Measurements from ENCODE around the gene SPINT2.
"Not testable (repeated sequence)": the region's sequence is repeated elsewhere in the genome, so short reads cannot be mapped to it uniquely, and the experiment has no call there.

SPINT2 gene

DNA sequence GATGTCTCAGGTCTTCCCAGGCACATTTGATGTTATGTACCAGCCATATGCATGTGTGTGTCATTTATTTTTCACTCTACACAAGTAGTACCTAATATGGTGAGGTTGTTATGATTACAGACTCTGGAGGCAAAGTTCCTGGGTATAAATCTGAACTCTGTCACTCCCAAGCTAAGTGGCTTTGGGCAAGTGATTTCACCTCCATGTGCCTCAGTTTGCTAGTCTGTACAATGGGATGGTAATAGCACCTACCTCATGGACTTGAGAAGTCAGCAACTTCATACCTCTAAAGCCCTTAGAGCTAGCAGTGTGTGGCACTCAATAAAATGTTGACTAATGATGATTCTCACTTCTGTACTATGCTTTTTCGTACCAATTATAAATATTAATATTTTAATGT is 67.4 kb downstream of the SPINT2 start:
- no peak for DNase-seq (ENCODE audit: low read depth in 1 of 2, low spot score in 1 of 2)
- no peak for TF ChIP-seq JUND (IDR thresholded peaks at IDR 0.05; ENCODE audit: low read depth)
- in situ Hi-C loops (cut with HindIII; ENCODE audit: low pct_unique_long_range_greater_than_20kb, low sequenced_read_pairs) = no loop called here

DNA sequence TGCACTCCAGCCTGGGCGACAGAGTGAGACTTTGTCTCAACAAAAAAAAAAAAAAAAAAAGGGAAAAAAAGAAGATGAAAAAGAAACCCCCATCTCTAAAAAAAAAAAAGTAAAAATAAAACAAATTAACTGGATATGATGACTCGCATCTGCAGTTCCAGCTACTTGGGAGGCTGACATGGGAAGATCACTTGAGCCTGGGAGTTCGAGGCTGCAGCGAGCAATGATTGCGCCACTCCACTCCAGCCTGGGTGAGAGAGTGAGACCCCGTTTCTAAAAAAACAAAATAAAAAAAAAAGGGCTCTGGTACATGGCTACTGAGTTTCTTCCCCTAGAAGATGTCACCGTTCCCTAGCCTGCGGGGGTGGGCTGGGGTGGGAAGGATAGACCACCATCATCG is 68.9 kb downstream of the SPINT2 start:
- no peak for TF ChIP-seq JUND (IDR thresholded peaks at IDR 0.05; ENCODE audit: low read depth)
- DNase-seq (ENCODE audit: low read depth in 1 of 2, low spot score in 1 of 2) = no peak
- in situ Hi-C loops (cut with HindIII; ENCODE audit: low pct_unique_long_range_greater_than_20kb, low sequenced_read_pairs) = no loop called here

DNA sequence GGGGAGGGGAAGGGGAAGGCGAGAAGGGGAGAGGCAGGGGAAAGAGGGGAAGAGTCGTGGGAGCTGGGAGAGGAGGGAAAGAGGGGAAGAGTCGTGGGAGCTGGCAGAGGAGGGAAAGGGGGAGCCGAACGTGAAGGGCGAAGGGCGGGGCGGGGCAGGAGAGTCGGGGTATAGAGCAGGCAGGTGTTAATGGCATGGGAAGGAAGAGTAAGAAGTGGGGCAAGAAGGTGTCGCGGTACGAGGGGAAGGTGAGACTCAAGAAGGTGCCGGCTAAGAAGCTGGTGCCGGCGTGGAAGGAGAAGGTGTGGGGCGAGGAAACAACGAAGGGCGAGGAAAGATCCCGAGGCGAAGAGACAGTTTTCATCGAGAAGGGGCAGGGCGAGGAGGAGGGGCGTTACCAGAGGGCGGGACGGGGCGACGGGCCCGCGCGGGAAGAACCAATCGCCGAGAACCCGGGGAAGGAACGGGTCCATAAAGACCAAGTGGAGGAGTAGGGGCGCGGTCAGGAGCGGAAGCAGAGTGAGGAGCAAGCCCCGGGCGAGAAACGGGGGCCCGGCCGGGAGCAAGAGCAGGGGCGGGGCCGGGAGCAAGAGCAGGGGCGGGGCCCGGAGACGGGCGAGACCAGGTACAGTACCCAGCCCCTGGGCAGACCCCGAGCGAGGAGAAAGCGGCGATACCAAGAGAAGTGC is 71.7 kb downstream of the SPINT2 start:
- in situ Hi-C loops (cut with HindIII; ENCODE audit: low pct_unique_long_range_greater_than_20kb, low sequenced_read_pairs) = no loop called here
- TF ChIP-seq JUND (IDR thresholded peaks at IDR 0.05; ENCODE audit: low read depth) = no peak
- peak; percentile 75 to 97 for DNase-seq (ENCODE audit: low read depth in 1 of 2, low spot score in 1 of 2)

DNA sequence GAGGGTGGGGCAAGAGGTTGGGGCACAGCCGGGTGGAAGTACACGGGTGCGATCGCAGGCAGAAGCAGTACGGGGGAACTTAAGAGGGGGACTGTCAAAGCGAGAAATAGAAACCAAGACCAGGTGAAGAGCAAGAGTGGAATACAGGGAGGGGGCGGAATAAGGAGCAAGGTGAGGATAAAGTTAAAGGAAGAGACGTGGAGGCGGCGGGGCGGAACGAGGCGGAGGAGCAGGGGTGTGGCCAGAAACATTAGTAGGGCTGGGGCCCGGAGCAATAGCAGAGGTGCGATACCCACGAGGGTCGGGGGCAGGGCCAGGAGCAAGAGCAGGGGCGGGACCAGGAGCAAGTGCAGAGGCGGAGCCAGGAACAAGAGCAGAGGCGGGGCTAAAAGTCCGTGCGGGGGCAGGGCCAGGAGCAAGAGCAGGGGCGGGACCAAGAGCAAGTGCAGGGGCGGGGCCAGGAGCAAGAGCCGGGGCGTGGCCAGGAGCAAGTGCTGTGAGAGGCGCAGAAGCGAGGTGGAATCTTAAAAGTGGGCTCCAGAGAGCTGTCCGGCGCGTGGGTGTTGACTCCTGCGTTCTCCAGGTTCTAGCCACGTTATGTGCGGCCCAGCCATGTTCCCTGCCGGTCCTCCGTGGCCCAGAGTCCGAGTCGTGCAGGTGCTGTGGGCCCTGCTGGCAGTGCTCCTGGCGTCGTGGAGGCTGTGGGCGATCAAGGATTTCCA is 72.4 kb downstream of the SPINT2 start:
- no peak for TF ChIP-seq JUND (IDR thresholded peaks at IDR 0.05; ENCODE audit: low read depth)
- DNase-seq (ENCODE audit: low read depth in 1 of 2, low spot score in 1 of 2) = peak; percentile 70 to 97
- in situ Hi-C loops (cut with HindIII; ENCODE audit: low pct_unique_long_range_greater_than_20kb, low sequenced_read_pairs) = no loop called here

DNA sequence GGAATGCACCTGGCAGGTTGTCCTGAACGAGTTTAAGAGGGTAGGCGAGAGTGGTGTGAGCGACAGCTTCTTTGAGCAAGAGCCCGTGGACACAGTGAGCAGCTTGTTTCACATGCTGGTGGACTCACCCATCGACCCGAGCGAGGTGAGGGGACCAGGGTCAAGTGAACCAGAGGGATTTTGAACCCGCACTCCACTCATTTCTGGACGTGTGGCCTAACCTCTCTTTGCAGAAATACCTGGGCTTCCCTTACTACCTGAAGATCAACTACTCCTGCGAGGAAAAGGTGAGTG is 72.9 kb downstream of the SPINT2 start:
- in situ Hi-C loops (cut with HindIII; ENCODE audit: low pct_unique_long_range_greater_than_20kb, low sequenced_read_pairs) = no loop called here
- DNase-seq (ENCODE audit: low read depth in 1 of 2, low spot score in 1 of 2) = no peak
- no peak for TF ChIP-seq JUND (IDR thresholded peaks at IDR 0.05; ENCODE audit: low read depth)

DNA sequence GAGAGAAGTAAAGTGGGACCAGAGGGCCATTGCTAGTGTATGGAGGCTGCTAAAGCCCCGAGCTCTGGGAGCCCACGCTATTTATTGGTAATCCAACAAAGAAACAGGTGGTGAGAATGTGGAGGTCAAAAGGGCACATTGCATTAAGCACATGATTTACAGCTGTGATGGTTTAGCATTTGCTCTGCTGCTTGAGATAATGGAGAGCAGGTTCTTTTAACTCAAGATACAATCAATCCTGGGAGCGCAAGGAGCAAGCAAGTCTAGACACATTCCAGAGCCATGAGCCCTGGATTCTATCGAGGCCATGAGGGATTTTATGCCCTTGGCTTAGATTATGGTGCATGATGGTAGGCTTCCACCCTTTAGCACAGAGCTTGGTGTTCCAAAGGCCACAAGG is 74.6 kb downstream of the SPINT2 start:
- DNase-seq (ENCODE audit: low read depth in 1 of 2, low spot score in 1 of 2); in situ Hi-C loops (cut with HindIII; ENCODE audit: low pct_unique_long_range_greater_than_20kb, low sequenced_read_pairs): not testable (repeated sequence)

DNA sequence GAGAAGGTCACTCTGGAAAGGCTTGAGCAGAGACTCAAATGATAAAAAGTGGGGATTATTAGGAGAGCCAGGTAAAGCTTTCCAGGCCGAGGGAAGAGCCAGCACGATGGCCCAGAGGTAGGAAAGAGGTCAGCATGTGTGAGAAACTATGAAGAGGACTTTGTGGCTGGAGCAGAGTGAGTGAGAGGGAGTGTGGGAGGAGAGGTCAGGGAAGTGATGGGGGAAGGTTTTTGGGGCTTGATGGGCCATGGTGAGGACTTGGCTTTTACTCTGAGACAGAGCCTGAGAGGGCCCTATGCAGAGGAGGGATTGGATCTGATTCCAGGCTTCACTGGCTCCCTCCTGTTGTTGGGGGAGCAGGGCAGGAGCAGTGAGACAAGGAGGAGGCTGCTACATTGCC is 76.6 kb downstream of the SPINT2 start:
- no peak for TF ChIP-seq JUND (IDR thresholded peaks at IDR 0.05; ENCODE audit: low read depth)
- DNase-seq (ENCODE audit: low read depth in 1 of 2, low spot score in 1 of 2) = no peak
- in situ Hi-C loops (cut with HindIII; ENCODE audit: low pct_unique_long_range_greater_than_20kb, low sequenced_read_pairs) = no loop called here
